Tibial nerve (tissue), 4 donors: ENCODE measurements around the gene DGKI. TPM values are rescaled to one million over a fixed set of nuclear protein-coding genes. Genes with fewer than 3 reads are reported as not detected.
"Not testable (repeated sequence)": the region's sequence is repeated elsewhere in the genome, so short reads cannot be mapped to it uniquely, and the experiment has no call there.

Experiments used
- DNase-seq, 2 donors: peaks; one replicate each; pipeline ENCODE4 v3.0.0-alpha.2; 2019; ENCODE audit warnings: low spot score in 2 of 2
- H3K27ac ChIP-seq, 4 donors: fragments of 200-600 bp; sonication (generic) in 3 of 4; one replicate each; pipeline ENCODE4 v1.5.1; 2017 to 2019; ENCODE audit warnings: mild to moderate bottlenecking in 1 of 4
- H3K27me3 ChIP-seq, 2 donors: fragments of 200-600 bp; sonication (generic) in 1 of 2; one replicate each; pipeline versions ENCODE4 v1.5.1 to v1.6.0; 2017 to 2019
- H3K36me3 ChIP-seq, 3 donors: fragments of 200-600 bp; sonication (generic); one replicate each; pipeline ENCODE4 v1.5.1; 2018 to 2019
- H3K4me1 ChIP-seq, 4 donors: fragments of 200-600 bp; sonication (generic) in 3 of 4; one replicate each; pipeline ENCODE4 v1.5.1; 2017 to 2019
- H3K4me3 ChIP-seq, 4 donors: fragments of 200-600 bp; sonication (generic) in 3 of 4; one replicate each; pipeline ENCODE4 v1.5.1; 2017 to 2019; ENCODE audit warnings: mild to moderate bottlenecking in 1 of 4, moderate library complexity in 1 of 4
- H3K9me3 ChIP-seq, 4 donors: fragments of 200-600 bp; sonication (generic) in 3 of 4; one replicate each; pipeline ENCODE4 v1.5.1; 2017 to 2019
- EP300 ChIP-seq, 2 donors: sonication (generic); formaldehyde crosslinking; IDR thresholded peaks; one replicate each; pipeline ENCODE4 v1.6.1; 2017; ENCODE audit warnings: antibody characterized with exemption in 2 of 2, mild to moderate bottlenecking in 1 of 2
- POLR2A ChIP-seq, 2 donors: fragments of 450-650 bp; IDR thresholded peaks; one replicate each; pipeline ENCODE4 v1.6.1; 2017; ENCODE audit warnings: antibody characterized with exemption in 2 of 2, mild to moderate bottlenecking in 2 of 2, moderate library complexity in 2 of 2
- WGBS, 2 donors: methylation state at CpG; one replicate each; pipeline ENCODE4 v1.1.5; 2018; 5-methylcytosine and 5-hydroxymethylcytosine counted together
- total RNA-seq, 4 donors: library from RNA; depleted of rRNA; stranded (reverse); fragments of >200 nt; gene quantifications; one replicate each; pipeline ENCODE4 v1.1.0, GENCODE V29; 2016
- TF ChIP-seq, protein P1 (sequence below), 5 experiments: fragments of 200-600 bp in 3 of 5; fragments of 450-650 bp in 2 of 5; sonication (generic) in 3 of 5; IDR thresholded peaks; one replicate each; pipeline ENCODE4 v1.5.1; 2016 to 2019; ENCODE audit warnings: antibody characterized with exemption in 5 of 5, mild to moderate bottlenecking in 3 of 5, moderate library complexity in 2 of 5

DGKI gene
- total RNA-seq, 4 donors from 2014 or later = 0.21 to 2.7 (median 1.7) TPM

GRCh38 chr7:137453356-137453755 lies 393.4 kb downstream of the DGKI start:
- Histone ChIP-seq H3K4me1 (peaks cover 0 to 13% (median 2%) of the 10 kb centered on the region in 4 donors), H3K4me3 (no peak overlapping the region), H3K27ac (no peak overlapping the region), H3K36me3 (no peaks in the 10 kb centered on the region), H3K27me3 (no peaks in the 10 kb centered on the region), H3K9me3 (no peaks in the 10 kb centered on the region)
- WGBS, 2 donors = 26 to 35% methylated on average over 2 of the region's 2 CpGs
- TF ChIP-seq POLR2A (IDR thresholded peaks at IDR 0.05) (no peak), EP300 (IDR thresholded peaks at IDR 0.05) (no peak)
- TF ChIP-seq, protein P1, sequence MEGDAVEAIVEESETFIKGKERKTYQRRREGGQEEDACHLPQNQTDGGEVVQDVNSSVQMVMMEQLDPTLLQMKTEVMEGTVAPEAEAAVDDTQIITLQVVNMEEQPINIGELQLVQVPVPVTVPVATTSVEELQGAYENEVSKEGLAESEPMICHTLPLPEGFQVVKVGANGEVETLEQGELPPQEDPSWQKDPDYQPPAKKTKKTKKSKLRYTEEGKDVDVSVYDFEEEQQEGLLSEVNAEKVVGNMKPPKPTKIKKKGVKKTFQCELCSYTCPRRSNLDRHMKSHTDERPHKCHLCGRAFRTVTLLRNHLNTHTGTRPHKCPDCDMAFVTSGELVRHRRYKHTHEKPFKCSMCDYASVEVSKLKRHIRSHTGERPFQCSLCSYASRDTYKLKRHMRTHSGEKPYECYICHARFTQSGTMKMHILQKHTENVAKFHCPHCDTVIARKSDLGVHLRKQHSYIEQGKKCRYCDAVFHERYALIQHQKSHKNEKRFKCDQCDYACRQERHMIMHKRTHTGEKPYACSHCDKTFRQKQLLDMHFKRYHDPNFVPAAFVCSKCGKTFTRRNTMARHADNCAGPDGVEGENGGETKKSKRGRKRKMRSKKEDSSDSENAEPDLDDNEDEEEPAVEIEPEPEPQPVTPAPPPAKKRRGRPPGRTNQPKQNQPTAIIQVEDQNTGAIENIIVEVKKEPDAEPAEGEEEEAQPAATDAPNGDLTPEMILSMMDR (IDR thresholded peaks at IDR 0.05) = no peak
- DNase-seq = no peak

DNA sequence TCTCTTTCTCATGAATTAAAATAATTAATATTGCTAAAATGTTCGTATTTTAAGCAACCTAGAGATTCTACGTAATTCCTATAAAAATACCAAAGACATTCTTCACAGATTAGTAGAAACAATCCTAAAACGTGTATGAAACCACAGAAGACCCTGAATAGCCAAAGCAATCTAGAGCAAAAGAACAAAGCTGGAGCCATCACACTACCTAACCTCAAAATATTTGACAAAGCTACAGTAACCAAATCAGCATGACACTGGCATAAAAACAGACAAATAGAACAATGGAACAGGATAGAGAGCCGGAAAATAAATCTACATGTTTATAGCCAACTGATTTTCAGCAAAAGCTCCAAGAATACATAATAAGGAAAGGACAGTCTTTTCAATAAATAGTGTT lies 397.8 kb downstream of the DGKI start:
- H3K9me3 ChIP-seq = no peaks in the 10 kb centered on the region
- no peaks in the 10 kb centered on the region for H3K36me3 ChIP-seq
- WGBS, 2 donors = 94% methylated on average over 4 of the region's 4 CpGs
- peaks cover 0 to 10% (median under 1%) of the 10 kb centered on the region in 4 donors for H3K4me1 ChIP-seq
- no peak overlapping the region for H3K4me3 ChIP-seq
- no peak for DNase-seq
- H3K27ac ChIP-seq = no peak overlapping the region
- no peaks in the 10 kb centered on the region for H3K27me3 ChIP-seq
- TF ChIP-seq POLR2A (IDR thresholded peaks at IDR 0.05) (no peak), EP300 (IDR thresholded peaks at IDR 0.05) (no peak)
- TF ChIP-seq, protein P1 (IDR thresholded peaks at IDR 0.05) = no peak

DNA sequence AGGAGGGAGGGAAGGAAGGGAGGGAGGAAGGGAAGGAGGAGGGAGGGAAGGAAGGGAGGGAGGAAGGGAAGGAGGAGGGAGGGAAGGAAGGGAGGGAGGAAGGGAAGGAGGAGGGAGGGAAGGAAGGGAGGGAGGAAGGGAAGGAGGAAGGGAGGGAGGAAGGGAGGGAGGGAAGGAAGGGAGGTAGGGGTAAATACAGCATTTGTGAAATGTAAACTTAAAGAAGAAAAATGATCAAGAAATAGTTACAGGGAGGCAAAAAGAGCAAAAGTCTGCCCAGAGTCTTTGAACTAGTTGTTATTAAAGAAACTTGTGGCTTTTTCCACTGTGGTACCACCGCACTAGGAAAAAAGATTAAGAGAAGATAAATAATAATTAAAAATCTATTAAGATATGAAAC lies 398.2 kb downstream of the DGKI start:
- H3K36me3 ChIP-seq, H3K27ac ChIP-seq, DNase-seq, H3K9me3 ChIP-seq, H3K4me1 ChIP-seq, H3K4me3 ChIP-seq, H3K27me3 ChIP-seq: not testable (repeated sequence)
- WGBS, 2 donors = 95 to 100% methylated on average over 1 of the region's 1 CpG

DNA sequence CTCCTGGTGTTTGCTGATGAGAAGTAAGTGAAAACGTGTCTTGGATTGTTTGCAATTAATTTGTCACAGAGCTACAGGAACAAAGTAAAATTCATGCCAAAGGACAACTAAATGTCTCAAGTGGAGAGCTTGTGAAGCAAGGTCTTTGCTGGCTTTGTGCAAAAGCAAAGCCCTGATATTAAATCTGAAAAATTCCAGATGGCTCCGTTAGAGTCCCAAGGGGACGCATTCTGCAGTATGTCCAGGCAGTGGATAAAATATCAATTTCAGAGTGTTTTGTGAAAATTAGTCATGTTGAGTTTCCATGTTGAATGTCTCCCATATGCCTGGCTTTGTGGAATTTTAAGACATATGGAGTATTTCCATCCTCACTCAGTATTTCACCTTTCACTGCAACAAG lies 400.7 kb downstream of the DGKI start:
- H3K4me3 ChIP-seq = no peak overlapping the region
- no peak overlapping the region for H3K27ac ChIP-seq
- H3K9me3 ChIP-seq = no peaks in the 10 kb centered on the region
- WGBS, 2 donors = 57 to 72% methylated on average over 3 of the region's 3 CpGs
- no peaks in the 10 kb centered on the region for H3K4me1 ChIP-seq
- no peaks in the 10 kb centered on the region for H3K27me3 ChIP-seq
- TF ChIP-seq, protein P1 (IDR thresholded peaks at IDR 0.05) = no peak
- TF ChIP-seq EP300 (IDR thresholded peaks at IDR 0.05) (no peak), POLR2A (IDR thresholded peaks at IDR 0.05) (no peak)
- no peak for DNase-seq
- H3K36me3 ChIP-seq = no peaks in the 10 kb centered on the region

DNA sequence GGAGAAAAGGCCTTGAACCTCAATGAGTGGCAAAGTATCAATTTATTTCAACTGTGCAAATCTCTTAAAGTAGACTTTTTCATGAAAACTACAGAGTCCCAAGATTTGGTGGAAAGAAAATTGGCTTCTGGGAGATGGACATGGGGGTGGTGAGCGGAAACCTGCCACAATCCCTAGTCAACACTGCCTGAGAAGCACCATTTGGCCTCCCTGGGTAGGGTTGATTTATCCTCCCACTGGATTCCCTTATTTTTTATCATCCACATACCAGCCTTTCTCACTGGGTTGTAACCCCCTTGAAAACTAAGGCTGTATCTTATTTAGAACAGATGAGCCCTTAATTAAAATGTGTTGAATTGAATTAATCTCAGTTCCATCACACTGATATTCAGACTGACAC lies 401.5 kb downstream of the DGKI start:
- no peaks in the 10 kb centered on the region for H3K9me3 ChIP-seq
- no peak overlapping the region for H3K4me3 ChIP-seq
- TF ChIP-seq POLR2A (IDR thresholded peaks at IDR 0.05) (no peak), EP300 (IDR thresholded peaks at IDR 0.05) (no peak)
- TF ChIP-seq, protein P1 (IDR thresholded peaks at IDR 0.05) = no peak
- DNase-seq = no peak
- H3K27me3 ChIP-seq = no peaks in the 10 kb centered on the region
- 92% methylated on average over 1 of the region's 1 CpG for WGBS, 2 donors
- H3K36me3 ChIP-seq = no peaks in the 10 kb centered on the region
- peaks cover 0 to 2% (median 0%) of the 10 kb centered on the region in 4 donors for H3K4me1 ChIP-seq
- H3K27ac ChIP-seq = no peak overlapping the region

DNA sequence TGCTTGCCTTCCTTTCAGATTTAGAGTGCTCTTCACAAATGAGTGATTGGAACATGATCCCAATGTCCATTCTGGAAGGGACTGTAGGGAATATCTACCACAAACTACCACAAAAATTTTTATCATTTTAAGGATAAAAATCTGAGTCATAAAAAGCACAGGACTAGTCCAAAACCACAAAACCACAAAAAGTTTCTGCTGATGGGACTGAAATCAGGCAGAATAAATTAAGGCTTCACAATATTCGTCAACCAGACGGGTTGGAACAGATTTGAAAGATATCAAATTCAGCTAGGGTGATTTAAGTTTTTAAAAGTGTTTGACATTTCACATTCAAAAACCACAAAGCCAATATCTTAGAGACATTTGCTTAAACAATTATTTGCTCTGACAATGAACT lies 403.2 kb downstream of the DGKI start:
- no peaks in the 10 kb centered on the region for H3K36me3 ChIP-seq
- no peak for DNase-seq
- H3K4me3 ChIP-seq = no peak overlapping the region
- H3K9me3 ChIP-seq = no peaks in the 10 kb centered on the region
- no peak for TF ChIP-seq EP300 (IDR thresholded peaks at IDR 0.05)
- TF ChIP-seq, protein P1 (IDR thresholded peaks at IDR 0.05) = no peak
- TF ChIP-seq POLR2A (IDR thresholded peaks at IDR 0.05) = no peak
- WGBS, 2 donors = 53 to 57% methylated on average over 2 of the region's 2 CpGs
- H3K27me3 ChIP-seq = no peaks in the 10 kb centered on the region
- peaks cover 0 to 8% (median 0%) of the 10 kb centered on the region in 4 donors for H3K4me1 ChIP-seq
- no peak overlapping the region for H3K27ac ChIP-seq
